Tibial nerve (tissue), 3 donors: ENCODE results near the gene MARF1.

Experiments
- POLR2A ChIP-seq, 2 donors: fragments of 450-650 bp; IDR thresholded peaks; one replicate each; pipeline ENCODE4 v1.6.1; 2017; ENCODE audit warnings: antibody characterized with exemption in 2 of 2, mild to moderate bottlenecking in 2 of 2, moderate library complexity in 2 of 2
- TF ChIP-seq, protein P1 (sequence below), 5 experiments: fragments of 200-600 bp in 3 of 5; fragments of 450-650 bp in 2 of 5; sonication (generic) in 3 of 5; IDR thresholded peaks; one replicate each; pipeline ENCODE4 v1.5.1; 2016 to 2019; ENCODE audit warnings: antibody characterized with exemption in 5 of 5, mild to moderate bottlenecking in 3 of 5, moderate library complexity in 2 of 5

DNA sequence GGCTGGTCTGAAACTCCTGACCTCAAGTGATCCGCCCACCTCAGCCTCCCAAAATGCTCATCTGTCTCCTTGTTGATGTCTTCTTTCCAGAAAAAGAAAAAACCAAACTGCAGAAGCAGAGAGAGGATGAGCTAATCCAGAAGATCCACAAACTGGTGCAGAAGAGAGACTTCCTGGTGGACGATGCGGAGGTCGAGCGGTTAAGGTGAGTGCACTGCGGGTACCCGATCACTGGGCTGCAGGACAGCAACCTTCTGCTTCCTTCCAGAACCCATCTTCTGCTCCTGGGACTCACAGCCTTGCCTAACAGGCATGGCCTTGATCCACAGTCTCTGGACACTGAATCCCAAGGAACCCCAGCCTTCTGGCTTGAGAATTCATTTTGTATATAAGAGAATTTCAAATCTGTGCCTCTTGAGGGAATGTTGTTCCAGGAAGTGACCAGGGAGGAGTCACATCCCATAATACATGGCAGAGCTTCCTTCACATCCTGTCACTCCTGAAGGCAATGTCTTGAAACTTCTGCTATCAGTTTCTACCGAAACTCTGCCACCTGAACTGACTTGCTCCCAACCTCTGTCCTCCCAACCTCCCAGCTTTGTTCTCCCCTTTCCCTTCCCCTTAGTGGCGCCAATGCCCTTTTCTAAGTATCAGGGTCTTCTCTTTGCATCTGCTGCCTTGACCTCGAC is 61.7 kb downstream of the MARF1 start:
- TF ChIP-seq, protein P1, sequence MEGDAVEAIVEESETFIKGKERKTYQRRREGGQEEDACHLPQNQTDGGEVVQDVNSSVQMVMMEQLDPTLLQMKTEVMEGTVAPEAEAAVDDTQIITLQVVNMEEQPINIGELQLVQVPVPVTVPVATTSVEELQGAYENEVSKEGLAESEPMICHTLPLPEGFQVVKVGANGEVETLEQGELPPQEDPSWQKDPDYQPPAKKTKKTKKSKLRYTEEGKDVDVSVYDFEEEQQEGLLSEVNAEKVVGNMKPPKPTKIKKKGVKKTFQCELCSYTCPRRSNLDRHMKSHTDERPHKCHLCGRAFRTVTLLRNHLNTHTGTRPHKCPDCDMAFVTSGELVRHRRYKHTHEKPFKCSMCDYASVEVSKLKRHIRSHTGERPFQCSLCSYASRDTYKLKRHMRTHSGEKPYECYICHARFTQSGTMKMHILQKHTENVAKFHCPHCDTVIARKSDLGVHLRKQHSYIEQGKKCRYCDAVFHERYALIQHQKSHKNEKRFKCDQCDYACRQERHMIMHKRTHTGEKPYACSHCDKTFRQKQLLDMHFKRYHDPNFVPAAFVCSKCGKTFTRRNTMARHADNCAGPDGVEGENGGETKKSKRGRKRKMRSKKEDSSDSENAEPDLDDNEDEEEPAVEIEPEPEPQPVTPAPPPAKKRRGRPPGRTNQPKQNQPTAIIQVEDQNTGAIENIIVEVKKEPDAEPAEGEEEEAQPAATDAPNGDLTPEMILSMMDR (IDR thresholded peaks at IDR 0.05): no peak
- TF ChIP-seq POLR2A (IDR thresholded peaks at IDR 0.05): no peak
